IPS DF 4.7 (cell line): ENCODE results near the gene CNDP2.
"Not testable (repeated sequence)": the region's sequence is repeated elsewhere in the genome, so short reads cannot be mapped to it uniquely, and the experiment has no call there.

Experiments
- DNase-seq: peaks from one replicate; pipeline ENCODE4 v3.0.0-alpha.2; 2013; ENCODE audit warnings: low spot score; ENCODE audit errors: extremely low read depth

The CNDP2 gene

GRCh38 chr18:74517236-74517630, 21.1 kb downstream of the CNDP2 start:
- DNase-seq, result no peak

GRCh38 chr18:74518456-74519295, 22.5 kb downstream of the CNDP2 start:
- DNase-seq, result no peak

DNA sequence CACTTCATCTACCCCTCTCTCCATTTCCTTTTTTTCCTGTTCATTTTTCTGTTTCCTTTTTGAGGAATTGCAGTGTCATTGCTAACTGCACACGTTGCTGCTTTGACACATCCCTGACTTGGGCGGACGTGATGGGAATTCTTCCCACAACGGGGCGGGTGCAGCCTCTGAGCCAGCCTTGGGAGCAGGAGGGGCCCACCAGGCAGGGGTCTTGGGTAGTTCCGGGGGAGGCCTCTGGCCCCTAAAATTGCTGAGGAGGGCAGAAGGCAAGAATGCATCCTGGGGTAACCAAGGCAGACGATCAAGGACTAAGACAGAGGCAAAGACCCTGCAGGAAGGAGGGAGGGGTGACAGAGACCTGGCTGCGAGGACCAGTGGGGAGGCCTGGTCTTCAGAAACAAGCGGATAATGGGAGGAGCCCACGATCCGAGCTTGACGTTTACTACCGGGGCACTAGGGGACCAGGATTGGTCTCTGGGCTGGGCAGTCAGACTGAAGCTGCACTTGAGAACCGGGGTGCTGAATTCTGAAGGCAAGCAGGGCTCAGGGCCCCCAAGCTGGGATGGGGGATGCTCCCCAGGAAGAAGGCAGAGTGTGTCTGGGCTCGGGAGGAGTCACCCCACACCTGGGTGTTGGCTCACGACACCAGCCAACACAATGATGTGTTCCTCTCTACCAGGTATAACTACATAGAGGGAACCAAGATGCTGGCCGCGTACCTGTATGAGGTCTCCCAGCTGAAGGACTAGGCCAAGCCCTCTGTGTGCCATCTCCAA, 23.3 kb downstream of the CNDP2 start:
- no peak for DNase-seq

DNA sequence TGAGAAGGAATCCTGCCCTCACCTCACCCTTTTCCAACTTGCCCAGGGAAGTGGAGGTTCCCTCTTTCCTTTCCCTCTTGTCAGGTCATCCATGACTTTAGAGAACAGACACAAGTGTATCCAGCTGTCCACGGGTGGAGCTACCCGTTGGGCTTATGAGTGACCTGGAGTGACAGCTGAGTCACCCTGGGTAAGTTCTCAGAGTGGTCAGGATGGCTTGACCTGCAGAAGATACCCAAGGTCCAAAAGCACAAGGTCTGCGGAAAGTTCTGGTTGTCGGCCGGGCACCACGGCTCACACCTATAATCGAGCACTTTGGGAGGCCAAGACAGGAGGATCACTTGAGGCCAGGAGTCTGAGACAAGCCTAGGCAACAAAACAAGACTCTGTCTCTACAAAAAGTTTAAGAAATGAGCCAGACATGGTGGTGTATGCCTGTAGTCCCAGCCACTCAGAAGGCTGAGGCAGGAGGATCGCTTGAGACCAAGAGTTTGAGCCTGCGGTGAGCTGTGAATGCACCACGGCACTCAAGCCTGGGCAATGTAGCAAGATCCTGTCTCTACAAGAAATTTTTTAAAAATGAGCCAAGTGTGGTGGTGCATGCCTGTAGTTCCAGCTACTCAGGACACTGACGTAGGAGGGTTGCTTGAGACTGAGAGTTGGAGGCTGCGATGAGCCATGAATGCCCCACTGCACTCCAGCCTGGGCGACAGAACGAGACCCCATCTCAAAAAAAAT, 24.1 kb downstream of the CNDP2 start:
- DNase-seq, result no peak

- no peak for DNase-seq
Observed at GRCh38 chr18:74521068-74521725, 25.0 kb downstream of the CNDP2 start.

DNA sequence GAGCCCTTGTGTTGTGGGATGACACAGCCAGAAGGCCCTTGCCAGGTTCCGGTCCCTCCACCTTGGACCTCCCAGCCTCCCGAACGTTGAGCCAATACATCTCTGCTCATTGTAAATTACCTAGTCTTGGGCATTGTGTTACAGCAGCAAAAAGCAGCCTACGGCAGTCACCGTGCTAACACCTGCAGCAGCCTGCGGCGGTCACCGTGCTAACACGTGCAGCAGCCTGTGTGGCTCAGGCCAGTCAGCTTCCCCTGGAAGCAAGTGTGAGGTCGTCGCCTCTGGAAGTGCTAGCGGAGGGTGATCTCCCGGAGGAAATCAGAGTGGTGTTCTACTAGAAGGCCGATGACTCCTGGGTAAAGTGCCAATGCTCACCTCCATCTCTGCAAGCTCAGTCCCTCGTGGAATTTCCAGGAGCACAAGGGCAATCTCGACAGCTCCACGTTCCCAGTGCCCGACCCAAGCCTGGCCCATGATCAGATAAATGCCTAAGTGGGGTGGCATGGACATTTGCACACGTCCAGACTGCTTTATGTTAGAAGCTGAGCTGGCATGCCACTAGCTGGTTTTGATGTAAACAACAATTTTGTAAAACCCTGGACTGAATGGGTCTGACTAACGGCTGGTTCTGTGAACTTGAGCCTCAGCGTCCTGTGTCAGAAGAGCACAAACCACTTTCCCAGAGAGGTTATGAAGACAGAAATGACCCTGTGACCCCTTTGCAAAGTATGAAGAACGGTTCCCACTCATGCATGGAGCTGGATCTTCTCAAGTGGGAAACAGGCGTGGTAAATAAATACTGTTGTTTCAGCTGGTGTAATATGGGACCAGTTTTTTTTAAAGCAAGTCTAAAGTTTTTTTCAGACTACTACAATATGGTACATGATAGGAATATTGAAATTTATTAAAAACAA, 26.7 kb downstream of the CNDP2 start:
- DNase-seq, result no peak

GRCh38 chr18:74524097-74524496, 27.9 kb downstream of the CNDP2 start:
- DNase-seq, result no peak

DNA sequence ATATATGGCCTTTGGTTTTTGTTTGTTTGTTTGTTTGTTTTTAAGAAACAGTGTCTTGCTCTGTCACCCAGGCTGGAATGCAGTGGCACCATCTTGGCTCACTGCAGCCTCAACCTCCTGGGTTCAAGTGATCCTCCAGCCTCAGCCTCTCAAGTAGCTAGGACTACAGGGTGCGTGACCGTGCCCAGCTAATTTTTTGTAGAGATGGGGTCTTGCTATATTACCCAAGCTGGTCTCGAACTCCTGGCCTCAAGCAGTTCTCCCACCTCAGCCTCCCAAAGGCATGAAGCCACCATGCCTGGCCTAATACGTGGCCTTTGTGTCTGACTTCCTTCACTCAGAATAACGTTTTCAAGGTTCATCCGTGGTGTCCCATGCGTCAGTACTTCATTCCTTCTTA, 28.8 kb downstream of the CNDP2 start:
- not testable (repeated sequence) for DNase-seq

GRCh38 chr18:74525741-74526140, 29.6 kb downstream of the CNDP2 start:
- DNase-seq, result no peak

- DNase-seq, result no peak
Observed at GRCh38 chr18:74526488-74526887, 30.3 kb downstream of the CNDP2 start.

- no peak for DNase-seq
Observed at GRCh38 chr18:74528478-74528877, 32.3 kb downstream of the CNDP2 start.

GRCh38 chr18:74528913-74529312, 32.8 kb downstream of the CNDP2 start:
- DNase-seq, result no peak

GRCh38 chr18:74529378-74529777, 33.2 kb downstream of the CNDP2 start:
- no peak for DNase-seq

GRCh38 chr18:74529811-74530583, 33.8 kb downstream of the CNDP2 start:
- DNase-seq, result no peak

DNA sequence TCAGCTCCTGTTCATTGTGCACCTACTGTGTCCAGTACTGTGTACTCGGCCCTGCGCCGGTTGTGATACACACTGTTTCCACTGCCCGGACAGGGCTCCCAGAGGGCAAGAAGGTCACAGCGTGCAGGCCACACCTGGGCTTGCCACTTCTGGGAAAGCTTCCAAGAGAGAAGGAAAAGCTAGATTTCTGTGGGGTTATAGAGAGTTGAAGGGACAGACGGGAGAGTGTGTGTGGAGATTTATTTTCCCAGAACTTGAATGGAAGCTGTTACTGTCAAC, 34.4 kb downstream of the CNDP2 start:
- DNase-seq, result no peak

DNA sequence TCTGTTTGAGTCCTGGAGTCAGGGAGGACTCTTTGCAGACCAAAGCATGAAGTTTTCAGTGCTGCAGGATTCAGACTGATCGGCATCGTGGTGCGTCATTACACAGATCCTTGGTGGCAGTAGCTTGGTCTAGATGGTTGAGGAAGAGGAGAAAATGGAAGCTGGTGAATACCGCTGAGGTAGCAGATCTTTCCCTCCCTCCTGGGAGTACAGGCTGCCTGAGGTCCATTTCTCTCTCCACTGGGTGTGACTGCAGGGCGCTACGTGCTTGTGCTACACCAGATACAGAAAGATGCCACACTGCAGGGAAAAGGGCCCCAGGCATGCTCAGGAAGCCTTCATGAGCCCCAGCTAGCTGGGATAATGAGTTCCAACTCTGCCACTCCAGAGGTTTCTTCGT, 34.9 kb downstream of the CNDP2 start:
- no peak for DNase-seq

GRCh38 chr18:74532511-74533025, 36.4 kb downstream of the CNDP2 start:
- DNase-seq, result no peak

- DNase-seq, result no peak
Observed at GRCh38 chr18:74533666-74534065, 37.5 kb downstream of the CNDP2 start.

DNA sequence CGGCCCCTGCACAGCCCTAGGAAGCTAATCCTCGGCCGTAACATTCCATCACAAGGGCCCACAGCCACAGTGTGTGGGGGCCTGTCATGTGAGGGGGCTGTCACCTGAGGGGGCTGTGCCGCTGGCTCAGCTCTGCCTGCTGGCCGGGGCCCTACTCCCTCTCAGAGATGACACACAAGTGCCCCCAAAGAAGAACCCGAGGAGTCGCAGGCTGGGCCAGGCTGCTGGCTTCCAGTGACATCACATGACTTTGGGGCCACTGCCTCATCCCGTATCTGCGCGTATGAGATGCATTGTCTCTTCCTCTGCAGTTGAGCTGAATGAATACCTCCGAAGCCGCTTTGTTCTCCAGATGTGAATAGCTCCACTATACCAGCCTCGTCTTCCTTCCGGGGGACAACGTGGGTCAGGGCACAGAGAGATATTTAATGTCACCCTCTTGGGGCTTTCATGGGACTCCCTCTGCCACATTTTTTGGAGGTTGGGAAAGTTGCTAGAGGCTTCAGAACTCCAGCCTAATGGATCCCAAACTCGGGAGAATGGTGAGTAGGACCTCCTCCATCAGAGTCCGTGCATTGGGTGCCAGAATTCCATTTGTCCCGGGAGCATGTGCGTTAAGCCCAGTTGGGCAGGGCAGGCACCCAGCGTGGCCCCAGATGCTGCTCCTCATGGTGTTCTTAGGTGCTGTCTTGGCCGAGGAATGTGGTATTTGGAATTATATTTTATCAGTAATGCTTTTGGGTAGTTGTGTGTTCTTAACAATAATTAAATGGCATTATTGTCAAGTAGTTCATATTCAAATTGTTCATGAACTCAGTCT, 38.2 kb downstream of the CNDP2 start, which contains the start of gene CNDP1:
TSS of gene CNDP1 (plus strand) at position 351 of the 820 bp plus-strand sequence. CDS start at position 519, 168 bp downstream.
- no peak for DNase-seq
